Colonic mucosa (tissue), 4 donors: ENCODE measurements around the gene SHISAL1. TPM values are rescaled to one million over a fixed set of nuclear protein-coding genes. Genes with fewer than 3 reads are reported as not detected.

Source experiments
- DNase-seq: peaks from one replicate; pipeline ENCODE4 v3.0.0-alpha.2; 2020
- H3K27ac ChIP-seq: fragments of 200-600 bp; one replicate; pipeline ENCODE4 v1.8.0; 2021
- H3K27me3 ChIP-seq: fragments of 200-600 bp; one replicate; pipeline ENCODE4 v1.8.0; 2021
- H3K36me3 ChIP-seq: fragments of 200-600 bp; one replicate; pipeline ENCODE4 v1.8.0; 2021
- H3K4me1 ChIP-seq: fragments of 200-600 bp; one replicate; pipeline ENCODE4 v1.8.0; 2021; ENCODE audit warnings: mild to moderate bottlenecking
- H3K4me3 ChIP-seq: fragments of 200-600 bp; one replicate; pipeline ENCODE4 v1.8.0; 2021
- H3K9ac ChIP-seq, 2 donors: one replicate each; pipeline ENCODE4 v1.7.0; 2013; ENCODE audit warnings: control low read depth in 2 of 2, low read depth in 2 of 2, low read length in 2 of 2
- H3K9me3 ChIP-seq: fragments of 200-600 bp; one replicate; pipeline ENCODE4 v1.8.0; 2021
- intact Hi-C: fragments of 100-400 bp; cut with DNase I; formaldehyde crosslinking; loops from one replicate; pipeline ENCODE4 v1.14.1; 2022
- total RNA-seq, 2 donors: library from RNA; stranded (reverse); fragmentation: NEBNext Ultra II Directional in 1 of 2; extraction: Animal tissue kit (Norgen Biotek cat#: 25700) in 1 of 2; gene quantifications; one replicate each; pipeline ENCODE4 v1.2.1, GENCODE V29; 2021
- TF ChIP-seq, protein P1 (sequence below): fragments of 200-600 bp; IDR thresholded peaks from one replicate; pipeline ENCODE4 v1.8.0; 2022; ENCODE audit warnings: antibody characterized with exemption, mild to moderate bottlenecking
- donor health status: healthy.
- donor health status: DM: no; HTN: no; CAD: no.
- donor health status: DM: no; HTN: no; CAD: no.

The SHISAL1 gene
- total RNA-seq, 2 donors from 2014 or later = 0.27 to 6.6 TPM

DNA sequence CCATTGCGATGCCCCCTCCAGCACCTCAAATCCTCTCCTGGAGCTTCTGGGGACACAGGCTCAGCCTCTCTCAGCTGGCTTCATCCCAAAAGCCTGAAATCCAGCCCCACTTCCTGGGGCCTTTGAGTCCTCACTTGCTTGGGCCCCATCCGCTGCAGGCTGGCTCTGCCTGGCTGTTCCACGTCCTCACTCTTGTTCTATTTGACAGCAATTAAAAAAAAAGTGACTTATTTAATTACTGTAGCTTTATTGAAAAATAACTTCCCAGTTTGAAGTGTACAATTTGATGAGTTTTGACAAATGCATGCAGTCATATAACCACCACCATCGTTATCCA, 104.8 kb downstream of the SHISAL1 start:
- no peaks in the 10 kb centered on the region for H3K4me1 ChIP-seq
- H3K27ac ChIP-seq = no peak overlapping the region
- H3K36me3 ChIP-seq = no peaks in the 10 kb centered on the region
- DNase-seq = no peak
- H3K9ac ChIP-seq = no peak overlapping the region
- no peaks in the 10 kb centered on the region for H3K9me3 ChIP-seq
- H3K4me3 ChIP-seq = no peak overlapping the region
- H3K27me3 ChIP-seq = no peaks in the 10 kb centered on the region
- intact Hi-C loops = no loop called here
- TF ChIP-seq, protein P1, sequence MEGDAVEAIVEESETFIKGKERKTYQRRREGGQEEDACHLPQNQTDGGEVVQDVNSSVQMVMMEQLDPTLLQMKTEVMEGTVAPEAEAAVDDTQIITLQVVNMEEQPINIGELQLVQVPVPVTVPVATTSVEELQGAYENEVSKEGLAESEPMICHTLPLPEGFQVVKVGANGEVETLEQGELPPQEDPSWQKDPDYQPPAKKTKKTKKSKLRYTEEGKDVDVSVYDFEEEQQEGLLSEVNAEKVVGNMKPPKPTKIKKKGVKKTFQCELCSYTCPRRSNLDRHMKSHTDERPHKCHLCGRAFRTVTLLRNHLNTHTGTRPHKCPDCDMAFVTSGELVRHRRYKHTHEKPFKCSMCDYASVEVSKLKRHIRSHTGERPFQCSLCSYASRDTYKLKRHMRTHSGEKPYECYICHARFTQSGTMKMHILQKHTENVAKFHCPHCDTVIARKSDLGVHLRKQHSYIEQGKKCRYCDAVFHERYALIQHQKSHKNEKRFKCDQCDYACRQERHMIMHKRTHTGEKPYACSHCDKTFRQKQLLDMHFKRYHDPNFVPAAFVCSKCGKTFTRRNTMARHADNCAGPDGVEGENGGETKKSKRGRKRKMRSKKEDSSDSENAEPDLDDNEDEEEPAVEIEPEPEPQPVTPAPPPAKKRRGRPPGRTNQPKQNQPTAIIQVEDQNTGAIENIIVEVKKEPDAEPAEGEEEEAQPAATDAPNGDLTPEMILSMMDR = no peak

DNA sequence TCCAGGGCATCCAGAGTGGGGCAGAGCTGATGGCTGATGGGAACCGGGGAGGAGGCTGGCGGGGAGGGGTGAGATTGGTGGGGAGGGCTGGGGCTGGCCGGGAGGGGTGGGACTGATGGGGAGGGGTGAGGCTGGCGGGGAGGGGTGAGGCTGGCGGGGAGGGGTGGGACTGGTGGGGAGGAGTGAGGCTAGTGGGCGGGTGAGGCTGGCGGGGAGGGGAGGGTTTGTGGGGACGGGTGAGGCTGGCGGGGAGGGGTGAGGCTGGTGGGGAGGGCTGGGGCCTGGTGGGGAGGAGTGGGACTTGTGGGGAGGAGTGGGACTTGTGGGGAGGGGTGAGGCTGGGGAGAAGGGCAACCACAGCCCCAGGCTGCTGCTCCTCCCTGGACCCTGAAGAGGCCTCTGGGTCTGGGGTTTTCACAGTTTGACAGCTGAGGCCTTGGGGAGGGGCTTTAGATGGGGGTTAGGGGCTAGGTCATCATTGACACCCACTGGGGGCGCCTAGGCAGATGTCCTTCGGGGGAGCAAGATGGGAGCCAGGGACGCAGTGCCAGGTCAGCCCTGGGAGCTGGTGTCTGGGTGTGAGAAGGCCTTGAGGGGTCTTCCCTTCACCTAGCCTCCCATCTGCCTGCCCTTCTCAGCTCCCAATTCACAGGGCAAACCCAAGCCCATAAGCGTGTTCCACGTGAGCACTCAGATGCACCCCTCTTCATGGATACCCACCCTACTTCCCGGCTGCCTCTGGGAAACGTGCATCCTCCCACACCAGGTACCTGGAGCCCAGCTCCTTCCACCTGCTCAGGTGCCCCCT, 105.4 kb downstream of the SHISAL1 start:
- DNase-seq = no peak

DNA sequence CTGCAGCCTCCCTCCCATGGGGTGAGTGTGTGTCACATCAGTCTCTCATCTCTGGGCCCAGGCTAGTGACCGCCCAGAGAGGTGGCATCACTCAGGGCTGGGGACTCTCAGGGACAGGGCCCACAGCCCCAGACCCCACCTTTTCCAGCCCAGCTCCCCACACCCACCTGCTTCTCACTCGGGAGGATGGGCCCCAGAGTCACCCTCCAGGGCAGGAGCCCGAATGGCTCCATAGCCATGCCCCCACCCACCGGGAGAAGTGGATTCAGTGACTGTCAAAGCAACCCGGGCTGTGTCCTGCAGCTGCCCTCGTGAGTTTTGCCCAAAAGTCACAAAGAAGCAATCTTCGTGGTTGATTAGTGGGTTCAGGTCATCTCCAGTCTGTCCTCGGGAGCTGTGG, 106.1 kb downstream of the SHISAL1 start:
- intact Hi-C loops = no loop called here
- DNase-seq = no peak

More for the DNA sequence above, 105.4 kb downstream of the SHISAL1 start:
- intact Hi-C loops = no loop called here
- H3K36me3 ChIP-seq = no peaks in the 10 kb centered on the region
- no peak overlapping the region for H3K4me3 ChIP-seq
- no peak overlapping the region for H3K27ac ChIP-seq
- no peaks in the 10 kb centered on the region for H3K9me3 ChIP-seq
- no peaks in the 10 kb centered on the region for H3K4me1 ChIP-seq
- TF ChIP-seq, protein P1 = no peak
- H3K27me3 ChIP-seq = no peaks in the 10 kb centered on the region
- H3K9ac ChIP-seq = no peak overlapping the region

DNA sequence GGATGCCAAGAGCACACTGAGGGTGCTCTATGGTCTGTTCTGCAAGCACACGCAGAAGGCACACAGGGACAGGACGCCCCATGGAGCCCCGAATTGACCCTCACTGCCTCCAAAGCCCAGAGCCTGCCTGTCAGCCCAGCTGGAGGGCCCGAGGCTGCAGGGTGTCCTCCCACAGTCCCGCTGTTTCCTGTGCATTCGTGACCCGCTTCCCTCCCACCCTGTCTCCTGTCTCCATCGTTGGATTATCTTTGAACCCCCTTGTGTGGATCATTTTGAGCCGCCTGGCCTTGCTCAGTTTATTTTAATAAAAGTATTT, 106.5 kb downstream of the SHISAL1 start:
- H3K4me3 ChIP-seq = no peak overlapping the region
- DNase-seq = no peak
- TF ChIP-seq, protein P1 = no peak
- no peaks in the 10 kb centered on the region for H3K4me1 ChIP-seq
- H3K27ac ChIP-seq = no peak overlapping the region
- H3K27me3 ChIP-seq = no peaks in the 10 kb centered on the region
- intact Hi-C loops = no loop called here
- H3K9ac ChIP-seq = no peak overlapping the region
- H3K36me3 ChIP-seq = no peaks in the 10 kb centered on the region
- H3K9me3 ChIP-seq = no peaks in the 10 kb centered on the region

More for the DNA sequence above, 106.1 kb downstream of the SHISAL1 start:
- Histone ChIP-seq H3K4me3 (no peak overlapping the region), H3K36me3 (no peaks in the 10 kb centered on the region), H3K9ac (no peak overlapping the region), H3K4me1 (no peaks in the 10 kb centered on the region), H3K27me3 (no peaks in the 10 kb centered on the region), H3K9me3 (no peaks in the 10 kb centered on the region), H3K27ac (no peak overlapping the region)
- TF ChIP-seq, protein P1 = no peak

DNA sequence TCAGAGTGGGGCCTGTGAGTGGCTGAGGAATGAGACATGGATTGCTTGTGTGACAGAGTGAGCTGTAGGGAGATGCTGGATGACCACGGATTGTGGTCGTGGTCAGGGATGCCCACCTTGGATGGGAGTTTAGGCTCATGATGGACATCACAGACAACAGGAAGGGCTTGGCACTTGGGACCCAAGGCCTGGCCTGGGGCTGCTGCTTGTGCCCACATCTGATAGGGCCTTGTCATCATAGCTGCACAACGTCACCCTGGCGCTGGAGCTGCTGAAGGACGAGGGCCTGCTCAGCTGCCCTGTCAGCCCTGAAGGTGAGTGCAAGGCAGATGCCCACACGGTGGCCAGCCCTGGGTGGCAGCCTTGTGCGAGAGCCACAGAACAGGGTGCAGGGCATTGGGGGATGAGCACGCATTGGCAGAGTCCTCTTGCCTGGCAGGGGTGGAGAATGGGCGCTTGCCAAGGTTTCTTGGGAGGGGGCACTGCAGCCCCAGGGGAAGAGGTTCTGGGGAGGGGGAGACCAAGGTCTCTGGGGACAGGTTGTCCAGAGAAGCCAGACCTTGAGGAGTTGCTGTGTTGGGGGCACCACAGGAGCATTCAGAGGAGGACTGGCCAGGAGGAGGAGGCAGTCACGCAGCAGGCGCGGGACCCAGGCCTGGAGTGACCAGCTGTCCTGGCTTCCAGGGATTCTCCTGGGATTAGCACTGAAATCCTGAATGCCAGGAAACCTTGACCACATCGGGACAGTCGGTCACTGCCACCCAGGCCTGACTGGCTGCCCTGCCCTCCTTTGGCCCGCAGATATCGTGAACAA, 107.0 kb downstream of the SHISAL1 start:
- DNase-seq = no peak
- Histone ChIP-seq H3K4me1 (no peaks in the 10 kb centered on the region), H3K36me3 (no peaks in the 10 kb centered on the region), H3K27ac (no peak overlapping the region), H3K9me3 (no peaks in the 10 kb centered on the region), H3K27me3 (no peaks in the 10 kb centered on the region), H3K4me3 (no peak overlapping the region), H3K9ac (no peak overlapping the region)
- TF ChIP-seq, protein P1 = no peak
- intact Hi-C loops = no loop called here
